Measurements from ENCODE around the gene ZNF358. TPM values are rescaled to one million over a fixed set of nuclear protein-coding genes. Genes with fewer than 3 reads are reported as not detected.

Gene ZNF358
- total RNA-seq, 1 donor from 2014 or later: 16.9 TPM

DNA sequence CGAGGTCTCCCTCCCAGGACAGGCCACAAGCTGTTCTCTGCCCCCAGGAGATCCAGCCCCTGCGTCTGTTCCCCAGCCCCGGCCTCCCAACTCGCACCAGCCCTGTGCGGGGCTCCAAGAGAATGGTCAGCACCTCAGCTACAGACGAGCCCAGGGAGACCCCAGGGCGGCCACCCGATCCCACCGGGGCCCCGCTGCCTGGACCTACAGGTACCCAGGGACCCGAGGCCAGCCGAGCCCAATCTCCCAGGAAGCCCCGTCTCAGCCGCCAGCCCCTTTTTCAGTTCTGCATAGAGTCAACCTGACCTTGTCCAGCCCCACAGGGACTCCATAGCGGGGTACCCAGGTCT is 25.5 kb downstream of the ZNF358 start:
- intact Hi-C loops (cut with micrococcal nuclease): no loop called here
- H3K4me3 Mint-ChIP-seq: no peak overlapping the region
- no peaks in the 10 kb centered on the region for H3K9me3 Mint-ChIP-seq
- TF ChIP-seq, protein P1, sequence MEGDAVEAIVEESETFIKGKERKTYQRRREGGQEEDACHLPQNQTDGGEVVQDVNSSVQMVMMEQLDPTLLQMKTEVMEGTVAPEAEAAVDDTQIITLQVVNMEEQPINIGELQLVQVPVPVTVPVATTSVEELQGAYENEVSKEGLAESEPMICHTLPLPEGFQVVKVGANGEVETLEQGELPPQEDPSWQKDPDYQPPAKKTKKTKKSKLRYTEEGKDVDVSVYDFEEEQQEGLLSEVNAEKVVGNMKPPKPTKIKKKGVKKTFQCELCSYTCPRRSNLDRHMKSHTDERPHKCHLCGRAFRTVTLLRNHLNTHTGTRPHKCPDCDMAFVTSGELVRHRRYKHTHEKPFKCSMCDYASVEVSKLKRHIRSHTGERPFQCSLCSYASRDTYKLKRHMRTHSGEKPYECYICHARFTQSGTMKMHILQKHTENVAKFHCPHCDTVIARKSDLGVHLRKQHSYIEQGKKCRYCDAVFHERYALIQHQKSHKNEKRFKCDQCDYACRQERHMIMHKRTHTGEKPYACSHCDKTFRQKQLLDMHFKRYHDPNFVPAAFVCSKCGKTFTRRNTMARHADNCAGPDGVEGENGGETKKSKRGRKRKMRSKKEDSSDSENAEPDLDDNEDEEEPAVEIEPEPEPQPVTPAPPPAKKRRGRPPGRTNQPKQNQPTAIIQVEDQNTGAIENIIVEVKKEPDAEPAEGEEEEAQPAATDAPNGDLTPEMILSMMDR (IDR thresholded peaks at IDR 0.05): no peak
- ChIA-PET CTCF (no interaction called here), POLR2A (no interaction called here)
- DNase-seq (no peak), ATAC-seq (ENCODE audit: low read depth) (no peak)
- peaks cover 52% of the 10 kb centered on the region for H3K36me3 Mint-ChIP-seq (ENCODE audit: low read depth)
- H3K27ac Mint-ChIP-seq: no peak overlapping the region
- H3K4me1 Mint-ChIP-seq: peaks cover 31% of the 10 kb centered on the region
- H3K27me3 Mint-ChIP-seq: no peaks in the 10 kb centered on the region

DNA sequence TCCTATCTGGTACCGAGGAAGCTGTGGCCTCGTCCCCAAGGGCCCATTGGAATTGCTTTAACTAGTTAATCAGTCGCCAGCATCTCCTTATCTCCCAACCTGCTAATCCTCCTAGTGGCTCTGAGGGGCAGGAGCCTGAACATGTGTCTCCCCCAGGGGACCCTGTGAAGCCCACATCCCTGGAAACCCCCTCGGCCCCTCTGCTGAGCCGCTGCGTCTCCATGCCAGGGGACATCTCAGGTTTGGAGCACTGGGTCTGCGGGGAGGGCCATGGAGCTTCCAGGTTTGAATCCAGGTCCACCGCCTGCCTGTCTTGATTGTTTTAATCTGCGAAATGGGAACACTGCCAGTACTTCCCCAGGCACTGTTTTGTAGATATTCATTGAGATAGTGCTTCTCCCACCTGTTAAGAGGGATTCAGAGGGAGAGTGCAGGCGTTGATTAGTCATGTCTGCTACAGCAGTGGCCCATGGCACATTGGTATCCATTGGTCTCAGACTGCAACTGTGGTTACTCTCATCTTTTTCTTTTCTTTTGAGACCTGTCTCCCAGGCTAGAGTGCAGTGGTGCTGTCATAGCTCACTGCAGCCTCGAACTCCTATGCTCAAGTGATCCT is 26.0 kb downstream of the ZNF358 start:
- no peaks in the 10 kb centered on the region for H3K27me3 Mint-ChIP-seq
- peaks cover 51% of the 10 kb centered on the region for H3K36me3 Mint-ChIP-seq (ENCODE audit: low read depth)
- ATAC-seq (ENCODE audit: low read depth) (no peak), DNase-seq (no peak)
- H3K27ac Mint-ChIP-seq: no peak overlapping the region
- intact Hi-C loops (cut with micrococcal nuclease): no loop called here
- POLR2A ChIA-PET: no interaction called here
- peaks cover 28% of the 10 kb centered on the region for H3K4me1 Mint-ChIP-seq
- H3K4me3 Mint-ChIP-seq: no peak overlapping the region
- no peaks in the 10 kb centered on the region for H3K9me3 Mint-ChIP-seq
- TF ChIP-seq, protein P1 (IDR thresholded peaks at IDR 0.05): no peak
- CTCF ChIA-PET: no interaction called here

DNA sequence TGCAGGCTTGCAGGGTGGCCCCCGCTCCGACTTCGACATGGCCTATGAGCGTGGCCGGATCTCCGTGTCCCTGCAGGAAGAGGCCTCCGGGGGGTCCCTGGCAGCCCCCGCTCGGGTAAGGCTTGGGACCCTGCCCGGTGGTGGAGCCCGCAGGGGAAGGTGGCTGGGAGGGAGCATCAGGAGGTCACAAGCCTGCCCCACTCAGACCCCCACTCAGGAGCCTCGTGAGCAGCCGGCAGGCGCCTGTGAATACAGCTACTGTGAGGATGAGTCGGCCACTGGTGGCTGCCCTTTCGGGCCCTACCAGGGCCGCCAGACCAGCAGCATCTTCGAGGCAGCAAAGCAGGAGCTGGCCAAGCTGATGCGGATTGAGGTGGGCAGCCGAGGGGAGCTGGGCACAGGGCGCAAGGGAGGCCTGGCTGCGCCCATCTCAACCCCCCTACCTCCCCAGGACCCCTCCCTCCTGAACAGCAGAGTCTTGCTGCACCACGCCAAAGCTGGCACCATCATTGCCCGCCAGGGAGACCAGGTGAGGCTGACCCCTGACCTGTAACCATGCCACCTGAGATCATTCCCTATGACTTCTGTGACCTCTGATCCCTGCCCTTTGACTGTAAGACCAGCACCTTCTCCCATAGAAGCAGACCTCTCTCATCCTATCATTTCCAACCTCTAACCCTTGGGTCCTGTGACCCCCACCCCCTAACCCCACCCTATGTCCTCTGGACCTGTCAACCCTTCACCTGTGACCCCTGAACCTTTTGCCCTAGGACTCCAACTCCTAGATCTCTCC is 26.8 kb downstream of the ZNF358 start:
- Mint-ChIP-seq H3K4me3 (no peak overlapping the region), H3K9me3 (no peaks in the 10 kb centered on the region), H3K36me3 (ENCODE audit: low read depth) (peaks cover 50% of the 10 kb centered on the region), H3K4me1 (peaks cover 22% of the 10 kb centered on the region), H3K27me3 (no peaks in the 10 kb centered on the region), H3K27ac (no peak overlapping the region)
- no peak for ATAC-seq (ENCODE audit: low read depth)
- TF ChIP-seq, protein P1 (IDR thresholded peaks at IDR 0.05): no peak
- ChIA-PET POLR2A (no interaction called here), CTCF (no interaction called here)
- intact Hi-C loops (cut with micrococcal nuclease): no loop called here
- no peak for DNase-seq

DNA sequence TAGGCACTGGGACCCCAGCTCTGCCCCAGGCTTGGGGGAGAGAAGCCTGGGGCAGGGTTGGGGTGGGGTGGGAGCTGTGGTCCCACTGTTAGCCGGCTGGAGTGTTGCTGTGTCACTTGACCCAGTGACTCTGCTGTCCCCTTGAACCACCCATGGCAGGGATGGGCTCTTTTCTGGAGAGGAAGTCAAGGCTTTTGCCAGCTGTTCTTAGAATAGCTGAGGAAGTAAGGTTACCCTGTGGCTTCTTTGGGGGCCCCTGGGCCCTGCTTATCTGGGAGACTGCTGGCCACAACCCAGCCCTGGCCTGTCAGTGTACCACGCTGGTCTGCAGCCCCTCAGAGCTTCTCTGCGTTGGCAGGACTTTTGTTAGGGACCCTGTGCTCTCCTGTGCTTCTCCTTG is 28.7 kb downstream of the ZNF358 start:
- ChIA-PET CTCF (no interaction called here), POLR2A (interaction anchor here (0.7 kb wide), 1 partner anchor 399 kb away, joined by 3 read pairs; the partner anchor contains the start of gene TIMM44)
- Mint-ChIP-seq H3K27ac (peak overlapping the region; percentile 30), H3K4me1 (peaks cover 22% of the 10 kb centered on the region), H3K27me3 (no peaks in the 10 kb centered on the region), H3K36me3 (ENCODE audit: low read depth) (peaks cover 41% of the 10 kb centered on the region), H3K4me3 (no peak overlapping the region), H3K9me3 (no peaks in the 10 kb centered on the region)
- DNase-seq (no peak), ATAC-seq (ENCODE audit: low read depth) (no peak)
- intact Hi-C loops (cut with micrococcal nuclease): no loop called here
- TF ChIP-seq, protein P1 (IDR thresholded peaks at IDR 0.05): no peak

- no peaks in the 10 kb centered on the region for H3K27me3 Mint-ChIP-seq
- POLR2A ChIA-PET: interaction anchor here (0.6 kb wide), 1 partner anchor 1218 kb away, joined by 3 read pairs; no protein-coding TSS in a partner anchor
- intact Hi-C loops (cut with micrococcal nuclease): no loop called here
- TF ChIP-seq, protein P1 (IDR thresholded peaks at IDR 0.05): no peak
- no peaks in the 10 kb centered on the region for H3K9me3 Mint-ChIP-seq
- no peak overlapping the region for H3K4me3 Mint-ChIP-seq
- CTCF ChIA-PET: no interaction called here
- H3K27ac Mint-ChIP-seq: peak overlapping the region; percentile 24
- peaks cover 22% of the 10 kb centered on the region for H3K4me1 Mint-ChIP-seq
- no peak for ATAC-seq (ENCODE audit: low read depth)
- H3K36me3 Mint-ChIP-seq (ENCODE audit: low read depth): peaks cover 41% of the 10 kb centered on the region
- DNase-seq: no peak
Observed at GRCh38 chr19:7545300-7545699, 29.4 kb downstream of the ZNF358 start.
